NCI-H524 treated with DMSO at 0.1 percent for 48 hours (cell line): ENCODE measurements around the gene RPH3AL.

Experiments used
- DNase-seq: peaks from one replicate; lab custom pipeline; 2025; lab: John Stamatoyannopoulos, UW

The RPH3AL gene

GRCh38 chr17:300881-301280, 51.7 kb downstream of the RPH3AL start:
- DNase-seq, result no peak

DNA sequence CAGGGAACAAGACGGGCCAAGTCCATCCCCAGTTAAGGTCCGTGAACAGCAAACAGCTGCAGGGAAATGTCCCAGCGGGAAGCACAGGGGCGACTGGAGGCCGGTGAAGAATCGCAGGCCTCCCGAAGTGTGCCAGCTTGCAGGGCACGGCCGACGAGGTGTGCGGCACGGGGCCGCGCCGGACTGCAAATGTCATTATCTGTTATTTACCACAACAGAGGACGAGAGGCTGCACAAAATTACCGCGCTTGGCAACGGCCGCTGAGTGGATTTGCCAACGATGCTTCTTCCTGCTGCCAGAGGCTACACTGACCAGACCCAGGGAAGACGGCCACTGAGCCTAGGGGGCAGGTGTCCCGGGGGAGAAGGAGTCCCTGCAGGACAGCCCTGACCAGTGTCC, 53.1 kb downstream of the RPH3AL start:
- DNase-seq, result no peak

GRCh38 chr17:298791-299450, 53.7 kb downstream of the RPH3AL start:
- no peak for DNase-seq

DNA sequence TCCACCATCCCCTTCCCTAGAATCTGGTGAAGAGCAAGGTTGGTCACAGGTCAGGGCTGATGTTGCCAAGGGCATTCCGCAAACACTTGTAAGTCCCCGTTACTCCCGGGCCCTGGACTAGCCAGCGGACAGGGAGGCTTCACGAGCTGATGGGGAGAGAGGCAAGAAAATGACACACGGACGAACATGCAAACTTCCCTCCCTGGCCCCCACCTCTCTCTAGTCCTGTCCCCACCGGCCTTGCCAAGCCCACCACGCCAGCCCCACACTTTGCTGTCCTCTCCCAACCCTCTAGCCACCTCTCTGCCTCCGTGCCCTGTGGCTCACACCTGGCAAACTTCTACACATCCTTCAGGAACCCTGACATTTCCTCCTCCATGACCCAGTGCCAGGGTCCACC, 54.8 kb downstream of the RPH3AL start:
- DNase-seq, result no peak

DNA sequence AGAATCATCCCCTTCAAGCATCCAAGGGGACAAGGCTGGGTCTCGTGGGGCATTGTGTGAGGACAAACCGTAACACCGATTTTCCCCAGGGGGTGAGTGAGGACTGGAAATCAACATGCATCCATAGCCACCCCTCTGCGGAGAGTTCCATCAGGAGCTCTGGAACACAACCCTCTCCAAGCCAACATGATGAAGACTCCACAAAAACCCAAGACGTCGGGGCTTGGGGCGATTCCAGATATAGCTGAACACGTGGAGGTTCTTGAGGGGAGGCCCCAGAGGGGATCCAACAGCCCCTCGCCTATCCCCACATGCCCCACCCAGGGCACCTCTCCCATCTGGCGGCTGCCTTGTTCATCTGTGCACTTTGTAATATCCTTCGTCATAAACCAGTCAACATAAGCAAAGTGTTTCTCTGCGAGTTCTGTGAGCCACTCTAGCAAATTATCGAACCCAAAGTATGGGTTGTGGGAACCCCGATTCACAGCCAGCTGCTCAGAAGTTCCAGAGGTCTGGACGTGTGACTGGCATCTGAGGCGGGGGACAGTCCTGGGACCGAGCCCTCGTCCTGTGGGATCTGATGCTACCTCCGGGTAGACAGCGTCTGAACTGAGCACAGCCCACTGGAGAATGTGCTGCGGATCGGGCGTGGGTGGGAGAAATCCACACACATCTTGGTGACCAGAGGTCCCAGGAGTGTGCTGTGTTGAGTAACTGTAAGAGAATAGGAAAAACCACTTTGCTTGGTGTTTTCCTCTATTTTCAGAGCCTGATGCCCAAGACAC, 55.5 kb downstream of the RPH3AL start:
- DNase-seq, result no peak

- no peak for DNase-seq
Measured at GRCh38 chr17:296379-296778, 56.2 kb downstream of the RPH3AL start.

- no peak for DNase-seq
Measured at GRCh38 chr17:292531-293382, 59.9 kb downstream of the RPH3AL start.

DNA sequence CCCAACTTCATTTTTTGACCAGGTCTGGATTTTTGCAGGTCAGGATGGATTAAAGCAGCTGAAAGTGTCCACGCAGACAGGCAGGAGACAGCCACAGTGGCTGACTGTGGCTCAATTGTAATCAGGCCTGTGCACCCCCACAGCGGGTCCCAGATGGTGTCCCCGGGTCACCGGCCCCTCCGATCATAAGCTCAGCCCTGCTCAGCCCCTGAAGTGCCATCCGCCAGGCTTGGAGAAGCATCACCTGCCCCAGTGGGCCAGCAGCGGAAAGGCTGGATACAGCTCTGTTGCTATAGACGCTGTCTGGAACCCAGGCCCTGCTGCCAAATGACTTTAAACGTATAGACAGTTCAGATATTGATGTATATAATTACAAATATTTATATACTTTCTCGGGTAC, 60.6 kb downstream of the RPH3AL start:
- DNase-seq, result no peak

- no peak for DNase-seq
Measured at GRCh38 chr17:291587-291986, 61.0 kb downstream of the RPH3AL start.

- no peak for DNase-seq
Measured at GRCh38 chr17:290626-291025, 62.0 kb downstream of the RPH3AL start.

DNA sequence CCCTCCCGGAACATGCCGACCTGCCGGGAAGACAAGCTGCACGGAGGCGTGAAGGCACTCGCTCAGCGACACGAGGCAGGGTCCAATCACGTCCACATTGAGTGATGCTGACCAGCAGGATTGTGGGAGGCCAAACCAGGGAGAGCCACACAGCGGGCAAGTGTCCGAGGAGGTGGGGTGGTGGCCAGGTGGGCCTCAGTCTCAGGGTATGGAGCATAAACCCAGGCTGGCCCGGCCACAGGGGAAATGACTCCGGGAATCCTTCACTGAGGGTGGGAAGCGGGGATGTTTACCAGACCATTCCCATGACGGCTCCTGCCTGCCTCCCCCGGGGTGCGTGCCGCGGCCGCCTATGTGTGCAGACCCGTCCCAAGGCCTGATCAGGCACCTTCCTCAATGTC, 62.5 kb downstream of the RPH3AL start:
- no peak for DNase-seq

DNA sequence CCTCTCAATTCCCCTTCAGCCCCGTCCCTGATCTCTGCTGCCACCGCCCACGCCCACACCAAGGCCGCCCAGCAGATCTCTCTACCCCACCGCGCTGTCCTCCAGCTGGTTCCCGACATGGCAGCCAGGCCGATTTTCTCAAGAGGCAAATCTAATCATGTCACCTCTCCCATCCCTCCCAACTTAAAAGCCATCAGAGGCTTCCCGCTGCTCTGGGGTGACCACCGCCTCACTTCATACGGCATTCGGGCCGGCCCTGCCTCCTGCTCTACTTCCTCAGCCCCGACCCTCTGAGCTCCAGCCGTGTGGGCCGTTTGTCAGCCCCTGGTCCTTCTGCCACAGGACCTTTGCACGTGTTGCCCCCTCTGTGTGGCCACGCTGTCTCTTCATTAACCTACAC, 63.2 kb downstream of the RPH3AL start:
- no peak for DNase-seq

DNA sequence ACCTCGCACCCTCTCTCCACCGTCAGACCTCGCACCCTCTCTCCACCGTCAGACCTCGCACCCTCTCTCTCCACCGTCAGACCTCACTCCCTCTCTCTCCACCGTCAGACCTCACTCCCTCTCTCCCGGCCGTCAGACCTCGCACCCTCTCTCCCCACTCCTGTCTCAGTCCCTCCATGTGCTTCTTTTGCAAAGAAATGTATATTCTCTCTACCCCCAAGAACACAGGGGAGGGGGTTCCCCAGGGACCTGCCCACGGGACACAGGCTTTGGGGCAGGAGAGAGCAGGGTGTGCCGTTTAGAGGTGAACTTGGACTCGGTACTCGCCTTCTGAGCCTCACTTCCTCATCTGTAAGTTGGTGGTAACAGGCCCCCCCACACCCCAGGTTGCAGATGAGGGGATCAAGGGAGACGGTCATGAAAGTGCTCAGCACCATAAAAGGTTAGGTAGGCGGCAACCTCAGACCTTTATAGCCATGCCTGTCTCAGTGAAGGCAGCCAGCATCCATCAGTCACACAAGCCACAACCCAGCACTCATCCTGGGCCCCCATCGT, 63.7 kb downstream of the RPH3AL start:
- no peak for DNase-seq

DNA sequence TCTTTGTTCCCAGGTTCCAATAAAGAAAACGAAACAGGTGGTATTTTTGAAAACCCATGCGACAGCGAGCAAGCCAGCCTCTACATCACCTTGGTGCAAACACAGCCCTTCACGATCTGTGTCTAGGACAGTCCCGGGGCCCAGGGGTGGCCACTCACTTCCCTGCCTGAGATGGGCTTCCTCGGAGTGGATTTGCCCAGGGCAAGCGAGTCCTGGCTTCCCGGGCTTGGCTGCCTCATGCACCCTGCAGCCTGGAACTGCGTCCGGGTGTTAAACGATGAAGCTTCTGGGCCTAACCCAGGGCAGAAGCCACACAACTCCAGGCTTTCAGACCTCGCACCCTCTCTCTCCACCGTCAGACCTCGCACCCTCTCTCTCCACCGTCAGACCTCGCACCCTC, 66.0 kb downstream of the RPH3AL start:
- DNase-seq, result no peak

GRCh38 chr17:285751-286422, 66.7 kb downstream of the RPH3AL start:
- no peak for DNase-seq

DNA sequence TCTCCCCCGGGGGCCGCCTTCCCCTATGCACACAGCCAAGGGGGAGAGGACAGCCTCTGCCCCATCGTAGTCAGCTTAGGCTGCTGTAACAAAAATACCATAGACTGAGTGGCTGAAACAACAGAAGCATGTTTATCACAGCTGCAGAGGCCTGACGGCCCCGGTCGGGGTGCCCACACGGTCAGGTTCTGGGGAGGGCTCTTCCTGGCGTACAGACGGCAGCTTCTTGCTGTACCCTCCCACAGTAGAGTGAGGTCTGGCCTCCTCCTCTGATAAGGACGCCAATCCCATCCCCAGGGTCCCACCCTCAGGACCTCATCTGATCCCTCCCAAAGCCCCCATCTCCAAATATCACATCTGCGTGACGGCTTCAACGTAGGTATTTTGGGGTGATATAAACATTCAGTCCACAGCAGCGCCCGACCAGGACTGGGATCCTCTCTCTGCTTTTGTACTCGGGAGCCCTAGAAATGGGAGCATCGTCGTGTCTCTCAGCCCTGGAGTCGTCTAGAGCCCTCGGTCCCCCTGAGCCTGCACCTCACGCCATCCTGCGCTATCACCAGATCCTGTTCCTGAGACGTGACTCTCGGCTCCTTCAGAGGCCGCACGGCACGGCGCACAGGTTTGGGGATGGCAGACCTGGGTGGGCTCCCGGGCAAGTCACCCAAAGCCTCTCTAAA, 67.8 kb downstream of the RPH3AL start:
- no peak for DNase-seq

GRCh38 chr17:283911-284675, 68.5 kb downstream of the RPH3AL start:
- no peak for DNase-seq

- DNase-seq, result no peak
Measured at GRCh38 chr17:282912-283882, 69.4 kb downstream of the RPH3AL start.
